GM18861 (cell line): ENCODE results near the gene ACER3.
"Not testable (repeated sequence)": the region's sequence is repeated elsewhere in the genome, so short reads cannot be mapped to it uniquely, and the experiment has no call there.

Experiments used
- ATAC-seq: cut with Tn5 transposase; IDR thresholded peaks from one replicate; pipeline ENCODE4 v1.9.1; 2021; ENCODE audit not compliant: unreplicated experiment

Gene ACER3

DNA sequence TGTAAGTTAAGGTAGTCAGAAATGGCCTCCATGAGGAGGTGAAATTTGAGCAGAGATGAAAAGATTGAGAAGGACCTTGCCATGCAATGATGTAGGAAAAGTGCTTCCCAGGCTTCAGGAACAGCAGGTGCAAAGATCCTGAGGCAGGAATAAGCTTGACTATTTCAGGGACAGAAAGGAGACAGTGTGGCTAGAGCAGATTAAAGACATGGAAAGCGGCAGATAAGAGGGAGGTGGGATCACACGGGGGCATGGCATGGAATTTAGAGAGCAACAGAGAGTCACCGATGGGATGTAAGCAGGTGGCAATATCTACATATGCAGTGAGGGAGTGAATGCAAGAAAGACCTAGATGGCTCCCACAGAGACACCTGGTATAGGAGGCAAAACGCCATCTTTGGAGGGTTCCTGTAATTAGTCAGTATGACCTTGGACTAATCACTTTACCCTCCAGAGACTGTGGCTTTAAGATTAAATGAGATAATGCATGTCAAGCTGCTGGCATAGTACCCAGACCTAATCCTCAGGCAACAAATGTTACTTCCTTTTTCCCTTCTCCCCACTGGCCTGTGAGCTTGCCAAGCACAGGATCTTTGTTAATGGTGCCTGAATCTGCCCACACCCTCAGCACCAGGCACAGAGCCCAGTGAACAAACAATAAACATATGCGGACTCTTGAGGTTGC, 24.6 kb upstream of the ACER3 start:
- no peak for ATAC-seq

GRCh38 chr11:76836613-76837291, 24.0 kb upstream of the ACER3 start:
- no peak for ATAC-seq

GRCh38 chr11:76837696-76838677, 22.7 kb upstream of the ACER3 start:
- ATAC-seq = no peak

DNA sequence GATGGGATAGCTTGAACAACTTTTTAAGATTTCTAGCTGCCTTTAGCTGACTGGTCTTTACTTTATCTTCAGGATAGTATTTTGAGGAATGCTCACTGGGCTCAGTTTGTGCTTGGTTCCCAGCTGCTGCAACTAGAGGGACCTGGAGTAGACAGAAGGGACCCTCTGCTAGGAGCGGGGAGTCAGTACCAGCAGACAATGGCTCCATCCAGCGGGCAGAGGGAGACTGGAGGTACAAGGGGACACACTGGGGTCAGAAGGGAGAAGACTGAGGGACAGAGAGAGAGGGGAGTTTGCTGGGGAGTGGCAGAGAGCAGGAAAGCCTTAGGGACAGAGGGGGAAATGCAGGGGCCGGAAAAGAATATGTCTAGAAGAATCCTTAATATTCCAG, 22.0 kb upstream of the ACER3 start:
- no peak for ATAC-seq

DNA sequence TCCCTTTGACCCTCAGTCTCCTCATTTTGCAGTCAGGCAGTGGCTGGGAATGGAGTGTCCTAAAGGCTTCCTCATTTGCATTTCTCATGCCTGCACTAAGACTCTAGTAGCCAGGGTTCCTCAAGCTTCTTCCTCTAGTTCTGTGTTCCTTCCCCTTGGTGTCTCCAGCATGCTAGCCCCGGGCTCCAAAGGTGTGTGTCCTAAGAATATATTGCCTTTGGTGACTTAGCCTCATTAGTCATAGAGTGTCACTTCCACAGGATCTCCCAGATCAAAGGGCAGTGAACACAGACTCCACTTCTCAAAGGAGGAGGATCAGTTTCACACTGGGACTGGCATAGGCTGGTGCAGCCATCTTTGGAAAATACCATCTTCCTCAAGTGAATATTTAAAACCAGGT, 21.4 kb upstream of the ACER3 start:
- no peak for ATAC-seq

DNA sequence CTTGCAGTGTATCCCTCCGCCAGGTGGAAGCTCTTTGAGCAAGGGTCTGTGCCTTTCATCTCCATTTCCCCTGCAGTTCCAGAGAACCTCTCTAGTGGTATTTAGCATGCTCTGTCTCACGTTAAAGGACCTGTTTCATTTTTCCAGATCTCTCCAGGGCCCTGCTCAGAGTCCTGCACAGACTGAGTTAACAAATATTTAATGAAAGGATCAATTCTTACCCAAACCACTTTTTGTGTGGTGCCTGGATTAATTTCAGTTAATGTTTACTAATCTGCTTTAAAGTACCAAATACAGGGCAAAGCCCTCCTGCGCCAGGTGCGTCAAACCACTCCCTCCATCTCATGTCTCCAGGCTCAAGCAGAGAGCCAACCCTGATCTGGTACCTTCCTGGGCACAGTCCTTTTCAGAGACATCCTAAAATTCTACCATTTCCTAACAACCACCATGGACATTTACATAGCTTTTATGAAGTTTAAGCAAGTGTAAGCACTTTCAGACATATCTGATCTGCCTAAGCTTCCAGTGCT, 18.7 kb upstream of the ACER3 start:
- ATAC-seq = no peak

- no peak for ATAC-seq
These were observed 16.8 kb upstream of the ACER3 start for GRCh38 chr11:76843907-76844306.

DNA sequence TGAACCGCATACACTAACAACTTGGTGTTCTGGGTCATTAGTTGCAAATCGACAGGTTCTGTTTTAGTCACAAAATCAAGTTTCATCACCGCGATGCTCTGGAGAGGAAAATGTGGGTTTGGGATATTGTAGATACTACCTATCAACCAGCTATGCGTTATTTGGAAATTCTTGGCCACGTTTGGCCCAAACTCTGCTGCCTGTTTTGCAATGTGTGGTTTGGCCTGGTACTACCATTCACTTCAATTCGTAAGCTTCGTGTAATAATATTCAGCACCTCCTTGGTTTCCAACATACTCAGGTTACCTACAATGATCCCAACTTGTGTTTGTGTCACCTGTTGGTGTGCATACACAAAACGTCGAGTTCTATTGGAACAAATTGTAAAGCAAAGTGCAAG, 16.2 kb upstream of the ACER3 start:
- no peak for ATAC-seq

DNA sequence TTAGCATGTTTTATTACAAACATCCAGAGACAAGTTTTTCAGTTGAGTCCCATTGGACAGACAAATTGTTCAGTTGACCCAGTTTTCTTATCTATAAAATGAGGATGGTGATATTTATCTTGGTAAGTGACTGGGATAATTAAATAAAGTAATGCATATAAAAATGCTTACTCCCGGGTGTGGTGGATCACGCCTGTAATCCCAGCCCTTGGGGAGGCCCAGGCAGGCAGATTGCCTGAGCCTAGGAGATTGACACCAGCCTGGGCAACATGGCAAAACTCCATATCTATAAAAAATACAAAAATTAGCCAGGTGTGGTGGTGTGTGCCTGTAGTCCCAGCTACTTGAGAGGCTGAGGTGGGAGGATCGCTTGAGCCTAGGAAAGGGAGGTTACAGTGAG, 15.6 kb upstream of the ACER3 start:
- ATAC-seq = no peak

- no peak for ATAC-seq
These were observed 14.3 kb upstream of the ACER3 start for GRCh38 chr11:76846441-76846840.

DNA sequence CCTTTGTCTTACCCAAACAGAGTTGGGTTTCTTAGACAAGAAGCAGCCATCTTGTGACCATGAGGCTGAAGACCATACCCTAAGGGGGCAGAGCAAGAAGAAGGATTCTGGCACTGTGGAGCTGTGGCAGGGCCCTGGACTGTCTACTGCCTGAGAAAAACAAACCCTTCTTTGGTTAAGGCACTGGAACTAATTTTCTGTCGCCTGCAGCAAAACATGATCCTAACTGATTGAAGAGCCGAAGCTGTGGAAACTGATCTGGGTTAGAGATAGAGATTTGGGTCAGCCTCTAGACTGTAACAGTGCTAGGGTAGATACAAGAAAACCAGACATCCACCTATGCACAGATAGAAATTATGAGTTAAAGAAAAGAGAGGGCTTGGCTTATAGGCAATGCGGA, 11.3 kb upstream of the ACER3 start:
- no peak for ATAC-seq

- no peak for ATAC-seq
These were observed 10.6 kb upstream of the ACER3 start for GRCh38 chr11:76850130-76850529.

- no peak for ATAC-seq
These were observed 9.9 kb upstream of the ACER3 start for GRCh38 chr11:76850815-76851214.

DNA sequence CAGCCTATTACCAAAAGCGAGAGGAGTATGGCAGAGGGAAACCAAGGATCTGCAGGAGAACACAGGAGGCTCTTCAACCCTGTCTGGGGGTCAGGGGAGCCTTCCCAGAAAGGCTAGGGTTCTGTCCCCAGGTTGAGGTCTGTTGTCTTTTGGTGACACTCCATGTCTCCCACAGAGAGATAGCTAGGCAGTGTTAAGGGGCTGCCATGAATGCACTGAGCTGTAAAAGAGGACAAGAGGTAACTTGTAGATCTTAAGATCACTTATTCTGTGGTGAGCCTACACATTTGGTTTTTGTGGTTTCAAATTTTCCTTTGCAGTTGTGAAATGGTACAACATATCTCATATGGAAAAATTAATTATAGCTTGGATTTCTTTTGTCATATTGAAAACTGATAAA, 6.0 kb upstream of the ACER3 start:
- ATAC-seq = no peak

GRCh38 chr11:76855670-76856069, 5.0 kb upstream of the ACER3 start:
- ATAC-seq = not testable (repeated sequence)

DNA sequence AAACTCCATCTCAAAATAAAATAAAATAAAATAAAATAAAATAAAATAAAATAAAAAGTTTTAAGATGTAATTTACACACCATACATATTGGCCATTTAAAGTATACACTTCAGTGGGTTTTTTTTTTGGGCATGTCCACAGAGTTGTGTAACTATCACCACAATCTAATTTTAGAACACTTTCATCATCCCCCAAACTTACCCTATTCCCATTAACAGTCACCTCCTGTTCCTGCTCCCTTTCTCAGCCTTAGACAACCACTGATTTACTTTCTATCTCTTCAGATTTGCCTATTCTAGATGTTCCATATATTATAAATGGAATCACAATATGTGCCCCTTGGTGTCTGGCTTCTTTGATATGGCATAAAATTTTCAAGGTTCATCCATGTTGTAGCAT, 4.6 kb upstream of the ACER3 start:
- no peak for ATAC-seq

GRCh38 chr11:76856571-76856970, 4.1 kb upstream of the ACER3 start:
- ATAC-seq = no peak

DNA sequence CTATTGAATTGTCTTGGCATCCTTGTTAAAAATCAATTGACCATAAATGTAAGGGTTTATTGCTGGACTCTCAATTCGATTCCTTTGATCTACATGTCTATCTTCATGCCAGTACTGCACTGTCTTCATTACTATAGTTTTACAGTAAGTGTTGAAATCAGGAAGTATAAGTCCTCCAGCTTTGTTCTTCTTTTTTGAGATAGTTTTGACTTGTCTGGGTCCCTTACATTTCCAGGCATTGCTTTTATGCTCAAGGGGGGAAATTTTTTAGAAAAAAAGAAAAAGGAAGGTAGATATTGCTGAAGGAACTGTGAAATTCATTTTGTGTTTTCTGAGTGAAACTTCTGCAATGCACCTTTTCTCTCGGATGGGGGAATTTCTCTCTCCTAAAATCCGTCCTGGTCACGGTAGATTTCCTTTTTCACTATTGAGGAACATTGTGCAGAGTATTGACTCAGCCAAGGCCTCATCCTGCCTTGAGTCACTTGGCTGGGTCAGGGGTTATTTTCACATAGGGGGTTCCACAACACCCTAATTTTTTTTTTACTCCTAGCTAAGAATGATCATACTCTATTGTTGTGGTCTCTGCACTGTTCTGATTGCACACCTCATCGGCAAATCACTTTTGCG, 2.8 kb upstream of the ACER3 start:
- no peak for ATAC-seq

DNA sequence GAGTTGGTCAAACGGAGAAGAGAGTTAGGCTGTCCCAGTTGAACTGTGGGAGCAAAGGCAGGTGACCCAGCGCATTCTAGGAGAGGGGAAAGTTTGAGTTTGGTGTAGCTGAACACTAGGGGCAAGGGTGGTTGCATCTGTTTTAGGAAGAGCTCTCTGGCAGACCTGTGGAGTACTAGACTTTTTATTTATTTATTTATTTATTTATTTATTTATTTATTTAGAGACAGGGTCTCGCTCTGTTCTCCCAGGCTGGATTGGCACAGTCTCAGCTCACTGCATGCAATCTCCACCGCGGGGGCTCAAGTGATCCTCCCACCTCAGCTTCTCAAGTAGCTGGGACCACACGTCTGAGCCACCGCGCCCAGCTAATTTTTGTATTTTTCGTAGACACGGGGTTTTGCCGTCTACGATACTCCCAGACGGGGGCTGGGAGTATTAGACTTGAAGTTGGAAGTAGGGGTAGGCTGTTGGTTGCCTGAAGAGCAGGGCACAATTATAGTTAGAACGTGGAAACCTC, 950 bp upstream of the ACER3 start:
- no peak for ATAC-seq

GRCh38 chr11:76861490-76861953, 804 bp downstream of the ACER3 start:
- ATAC-seq = no peak

DNA sequence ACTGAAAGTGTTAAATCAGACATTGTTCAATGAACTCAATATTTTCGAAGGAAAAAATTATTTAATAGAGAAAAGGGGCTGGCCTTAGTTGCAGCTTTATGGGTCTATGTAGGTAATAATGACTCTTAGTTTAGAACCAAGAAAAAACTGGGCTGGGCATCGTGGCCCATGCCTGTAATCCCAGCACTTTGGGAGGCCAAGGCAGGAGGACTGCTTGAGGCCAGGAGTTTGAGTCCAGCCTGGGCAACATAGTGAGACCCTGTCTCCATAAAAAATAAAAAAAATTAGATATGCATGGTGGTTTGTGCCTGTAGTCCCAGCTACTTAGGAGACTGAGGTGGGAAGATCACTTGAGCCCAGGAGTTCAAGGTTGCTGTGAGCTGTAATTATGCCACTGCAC, 2.1 kb downstream of the ACER3 start:
- not testable (repeated sequence) for ATAC-seq
